A549 (cell line): ENCODE measurements around the gene EXT2.

ENCODE experiments used
- BHLHE40 ChIP-seq: IDR thresholded peaks from 2 replicates; pipeline ENCODE4 v1.6.1; 2012; ENCODE audit warnings: low read depth, low read length, inconsistent platforms
- EP300 ChIP-seq, 2 experiments: fragments of >200 bp; sonication (Bioruptor Twin); formaldehyde crosslinking; IDR thresholded peaks; 2 replicates in 1 of 2; 3 replicates in 1 of 2; pipeline ENCODE4 v1.6.1; 2016 to 2017
- TP53 ChIP-seq: fragments of 250-450 bp; sonication (Bioruptor Pico); IDR thresholded peaks from 2 replicates; pipeline ENCODE4 v1.5.0; 2021; ENCODE audit warnings: mild to moderate bottlenecking, moderate library complexity
- TF ChIP-seq, protein P1 (sequence below): fragments of >200 bp; sonication (Bioruptor Twin); formaldehyde crosslinking; IDR thresholded peaks from 3 replicates; pipeline ENCODE4 v1.5.1; 2016
- TF ChIP-seq, protein P2 (sequence below): fragments of 200-600 bp; sonication (generic); IDR thresholded peaks from 2 replicates; pipeline ENCODE4 v1.6.1; 2016; ENCODE audit warnings: antibody characterized with exemption, mild to moderate bottlenecking, moderate library complexity

DNA sequence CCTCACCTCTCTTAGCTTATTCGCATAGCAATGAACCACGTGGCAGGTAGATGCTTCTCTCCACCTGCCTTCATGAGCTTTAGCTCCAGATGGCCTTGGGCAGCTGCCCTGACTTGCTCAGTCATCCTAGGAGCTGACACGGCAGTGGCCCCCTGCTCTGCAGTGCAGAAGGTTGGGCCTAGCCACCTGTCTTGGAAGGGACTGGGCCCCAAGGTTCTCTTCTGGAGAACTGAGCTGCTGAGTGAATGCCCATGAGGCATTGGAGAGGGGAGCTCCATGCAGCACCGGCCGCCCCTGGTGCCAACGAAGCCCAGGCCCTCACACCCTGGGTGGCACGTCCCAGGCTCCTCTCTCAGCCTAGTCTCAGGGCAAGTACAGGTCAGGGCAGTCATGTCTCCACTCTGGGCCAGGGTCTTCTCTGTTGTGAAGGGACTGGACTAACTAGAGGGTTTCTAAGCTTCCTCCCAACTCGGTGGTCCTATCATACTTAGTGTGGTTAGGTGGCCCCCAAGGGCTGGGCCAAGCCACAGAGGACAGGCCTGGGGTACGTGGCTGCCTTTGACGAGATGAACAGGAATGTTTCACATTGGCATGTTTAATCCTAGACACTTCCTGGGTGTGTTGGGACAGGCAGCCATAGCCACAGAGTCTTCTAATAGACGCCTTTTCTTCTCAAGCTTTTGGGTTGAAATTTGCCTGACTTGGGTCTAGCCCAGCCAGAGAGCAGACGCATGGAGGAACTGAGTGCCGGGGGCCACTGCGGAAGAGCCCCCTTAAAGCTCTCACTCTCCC lies 166.5 kb downstream of the EXT2 start:
- TF ChIP-seq, protein P1, sequence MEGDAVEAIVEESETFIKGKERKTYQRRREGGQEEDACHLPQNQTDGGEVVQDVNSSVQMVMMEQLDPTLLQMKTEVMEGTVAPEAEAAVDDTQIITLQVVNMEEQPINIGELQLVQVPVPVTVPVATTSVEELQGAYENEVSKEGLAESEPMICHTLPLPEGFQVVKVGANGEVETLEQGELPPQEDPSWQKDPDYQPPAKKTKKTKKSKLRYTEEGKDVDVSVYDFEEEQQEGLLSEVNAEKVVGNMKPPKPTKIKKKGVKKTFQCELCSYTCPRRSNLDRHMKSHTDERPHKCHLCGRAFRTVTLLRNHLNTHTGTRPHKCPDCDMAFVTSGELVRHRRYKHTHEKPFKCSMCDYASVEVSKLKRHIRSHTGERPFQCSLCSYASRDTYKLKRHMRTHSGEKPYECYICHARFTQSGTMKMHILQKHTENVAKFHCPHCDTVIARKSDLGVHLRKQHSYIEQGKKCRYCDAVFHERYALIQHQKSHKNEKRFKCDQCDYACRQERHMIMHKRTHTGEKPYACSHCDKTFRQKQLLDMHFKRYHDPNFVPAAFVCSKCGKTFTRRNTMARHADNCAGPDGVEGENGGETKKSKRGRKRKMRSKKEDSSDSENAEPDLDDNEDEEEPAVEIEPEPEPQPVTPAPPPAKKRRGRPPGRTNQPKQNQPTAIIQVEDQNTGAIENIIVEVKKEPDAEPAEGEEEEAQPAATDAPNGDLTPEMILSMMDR: no peak
- TF ChIP-seq TP53 (CRISPR knock-in tag) (no peak), EP300 (IDR thresholded peaks at IDR 0.05) (no peak), BHLHE40 (no peak)
- TF ChIP-seq, protein P2, sequence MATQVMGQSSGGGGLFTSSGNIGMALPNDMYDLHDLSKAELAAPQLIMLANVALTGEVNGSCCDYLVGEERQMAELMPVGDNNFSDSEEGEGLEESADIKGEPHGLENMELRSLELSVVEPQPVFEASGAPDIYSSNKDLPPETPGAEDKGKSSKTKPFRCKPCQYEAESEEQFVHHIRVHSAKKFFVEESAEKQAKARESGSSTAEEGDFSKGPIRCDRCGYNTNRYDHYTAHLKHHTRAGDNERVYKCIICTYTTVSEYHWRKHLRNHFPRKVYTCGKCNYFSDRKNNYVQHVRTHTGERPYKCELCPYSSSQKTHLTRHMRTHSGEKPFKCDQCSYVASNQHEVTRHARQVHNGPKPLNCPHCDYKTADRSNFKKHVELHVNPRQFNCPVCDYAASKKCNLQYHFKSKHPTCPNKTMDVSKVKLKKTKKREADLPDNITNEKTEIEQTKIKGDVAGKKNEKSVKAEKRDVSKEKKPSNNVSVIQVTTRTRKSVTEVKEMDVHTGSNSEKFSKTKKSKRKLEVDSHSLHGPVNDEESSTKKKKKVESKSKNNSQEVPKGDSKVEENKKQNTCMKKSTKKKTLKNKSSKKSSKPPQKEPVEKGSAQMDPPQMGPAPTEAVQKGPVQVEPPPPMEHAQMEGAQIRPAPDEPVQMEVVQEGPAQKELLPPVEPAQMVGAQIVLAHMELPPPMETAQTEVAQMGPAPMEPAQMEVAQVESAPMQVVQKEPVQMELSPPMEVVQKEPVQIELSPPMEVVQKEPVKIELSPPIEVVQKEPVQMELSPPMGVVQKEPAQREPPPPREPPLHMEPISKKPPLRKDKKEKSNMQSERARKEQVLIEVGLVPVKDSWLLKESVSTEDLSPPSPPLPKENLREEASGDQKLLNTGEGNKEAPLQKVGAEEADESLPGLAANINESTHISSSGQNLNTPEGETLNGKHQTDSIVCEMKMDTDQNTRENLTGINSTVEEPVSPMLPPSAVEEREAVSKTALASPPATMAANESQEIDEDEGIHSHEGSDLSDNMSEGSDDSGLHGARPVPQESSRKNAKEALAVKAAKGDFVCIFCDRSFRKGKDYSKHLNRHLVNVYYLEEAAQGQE: no peak
